ENCODE measurements around the gene OOSP1.

- TF ChIP-seq NANOG (IDR thresholded peaks at IDR 0.05; ENCODE audit: borderline replicate concordance): no peak
- no peak for TF ChIP-seq EZH2 (IDR thresholded peaks at IDR 0.05; ENCODE audit: low read depth, unreplicated experiment)
- TF ChIP-seq CTCF (conservative IDR thresholded peaks at IDR 0.05; ENCODE audit: low read depth in 2 of 2): no peak
- TF ChIP-seq POLR2AphosphoS5 (IDR thresholded peaks at IDR 0.05; ENCODE audit: low read depth): no peak
- TF ChIP-seq CREB1 (CRISPR knock-in tag; IDR thresholded peaks at IDR 0.05; ENCODE audit: low read depth): no peak
- TF ChIP-seq STAT1 (IDR thresholded peaks at IDR 0.05; ENCODE audit: unreplicated experiment): no peak
- TF ChIP-seq ZNF114 (CRISPR knock-in tag; IDR thresholded peaks at IDR 0.05): no peak
- no peak for TF ChIP-seq REST (IDR thresholded peaks at IDR 0.05; ENCODE audit: unreplicated experiment)
- TF ChIP-seq JUNB (IDR thresholded peaks at IDR 0.05; ENCODE audit: unreplicated experiment): no peak
- TF ChIP-seq EZH2phosphoT487 (IDR thresholded peaks at IDR 0.05; ENCODE audit: unreplicated experiment): no peak
- TF ChIP-seq ETS1 (IDR thresholded peaks at IDR 0.05): no peak
Observed at GRCh38 chr11:59900366-59901126, 37.7 kb upstream of the OOSP1 start.
